ENCODE results near the gene SFXN1.

SFXN1 gene

GRCh38 chr5:175519006-175519405 is 40.6 kb downstream of the SFXN1 start:
- intact Hi-C loops (cut with DNase I; ENCODE audit: low total_unique reads): no loop called here
- H3K36me3 ChIP-seq: peaks cover 81 to 89% (median 87%) of the 10 kb centered on the region in 3 donors

DNA sequence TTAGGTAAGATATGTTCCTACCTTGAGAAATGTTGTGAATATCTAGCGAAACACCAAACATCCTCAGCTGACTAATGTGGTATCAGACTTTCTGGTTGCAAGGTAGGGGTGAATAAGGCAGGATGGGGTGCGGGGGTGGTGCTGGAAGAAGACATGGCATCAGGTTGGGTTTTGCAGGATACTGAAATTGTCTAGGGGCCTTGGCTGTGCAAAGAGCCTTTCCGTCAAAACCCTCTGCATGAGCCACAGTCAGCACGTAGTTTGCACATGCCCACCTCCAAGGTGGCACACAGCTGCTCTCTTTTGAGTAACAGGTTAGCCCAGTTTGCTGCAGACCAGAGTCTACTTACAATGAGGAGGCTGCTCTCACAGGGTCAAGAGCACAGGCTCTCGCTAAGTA is 42.0 kb downstream of the SFXN1 start:
- TF ChIP-seq CTCF (IDR thresholded peaks at IDR 0.05): no peak
- Histone ChIP-seq H3K36me3 (peaks cover 74 to 84% (median 80%) of the 10 kb centered on the region in 3 donors), H3K9me3 (no peaks in the 10 kb centered on the region), H3K27ac (no peak overlapping the region), H3K27me3 (no peaks in the 10 kb centered on the region), H3K4me1 (no peaks in the 10 kb centered on the region), H3K4me3 (no peak overlapping the region)
- intact Hi-C loops (cut with DNase I; ENCODE audit: low total_unique reads): no loop called here
- DNase-seq: no peak

More at GRCh38 chr5:175519006-175519405, 40.6 kb downstream of the SFXN1 start:
- no peak for TF ChIP-seq CTCF (IDR thresholded peaks at IDR 0.05)
- Histone ChIP-seq H3K4me3 (no peak overlapping the region), H3K9me3 (no peaks in the 10 kb centered on the region), H3K27ac (no peak overlapping the region), H3K4me1 (no peaks in the 10 kb centered on the region), H3K27me3 (no peaks in the 10 kb centered on the region)
- no peak for DNase-seq

- H3K9me3 ChIP-seq: no peaks in the 10 kb centered on the region
- peaks cover 75 to 84% (median 80%) of the 10 kb centered on the region in 3 donors for H3K36me3 ChIP-seq
- DNase-seq: no peak
- H3K27ac ChIP-seq: no peak overlapping the region
- no peak overlapping the region for H3K4me3 ChIP-seq
- H3K4me1 ChIP-seq: no peaks in the 10 kb centered on the region
- intact Hi-C loops (cut with DNase I; ENCODE audit: low total_unique reads): no loop called here
- TF ChIP-seq CTCF (IDR thresholded peaks at IDR 0.05): no peak
- no peaks in the 10 kb centered on the region for H3K27me3 ChIP-seq
Observed at GRCh38 chr5:175520873-175521272, 42.5 kb downstream of the SFXN1 start.

- no peak for DNase-seq
- Histone ChIP-seq H3K36me3 (peaks cover 76 to 84% (median 80%) of the 10 kb centered on the region in 3 donors), H3K4me3 (no peak overlapping the region), H3K4me1 (no peaks in the 10 kb centered on the region), H3K9me3 (no peaks in the 10 kb centered on the region), H3K27ac (no peak overlapping the region), H3K27me3 (no peaks in the 10 kb centered on the region)
- intact Hi-C loops (cut with DNase I; ENCODE audit: low total_unique reads): no loop called here
- no peak for TF ChIP-seq CTCF (IDR thresholded peaks at IDR 0.05)
Observed at GRCh38 chr5:175521313-175521833, 43.0 kb downstream of the SFXN1 start.

DNA sequence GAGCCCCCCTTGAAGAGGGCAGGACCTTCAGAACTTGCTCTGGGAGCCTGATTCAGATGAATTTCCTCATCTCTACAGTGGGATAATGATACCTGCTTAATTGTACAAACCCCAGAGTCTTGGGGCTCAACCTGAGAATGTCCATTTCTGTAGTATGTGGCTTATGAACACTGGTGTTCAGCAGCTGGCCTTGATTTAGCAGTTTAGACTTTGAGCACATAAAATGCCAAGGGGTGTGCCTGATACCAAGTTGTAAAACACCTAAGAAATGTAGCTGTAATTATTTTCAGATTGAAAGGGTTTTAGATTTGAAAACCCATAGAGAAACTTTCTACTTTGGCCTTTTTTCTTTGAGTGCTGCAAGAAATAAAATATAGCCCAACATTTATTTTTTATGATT is 44.9 kb downstream of the SFXN1 start:
- no peak for DNase-seq
- Histone ChIP-seq H3K36me3 (peaks cover 69 to 84% (median 70%) of the 10 kb centered on the region in 3 donors), H3K4me3 (no peak overlapping the region), H3K4me1 (no peaks in the 10 kb centered on the region), H3K27ac (no peak overlapping the region), H3K9me3 (no peaks in the 10 kb centered on the region), H3K27me3 (no peaks in the 10 kb centered on the region)
- intact Hi-C loops (cut with DNase I; ENCODE audit: low total_unique reads): no loop called here
- no peak for TF ChIP-seq CTCF (IDR thresholded peaks at IDR 0.05)

- H3K36me3 ChIP-seq: peaks cover 60 to 84% (median 61%) of the 10 kb centered on the region in 3 donors
- intact Hi-C loops (cut with DNase I; ENCODE audit: low total_unique reads): no loop called here
Observed at GRCh38 chr5:175524211-175524610, 45.9 kb downstream of the SFXN1 start.

More at GRCh38 chr5:175524211-175524610, 45.9 kb downstream of the SFXN1 start:
- H3K9me3 ChIP-seq: no peaks in the 10 kb centered on the region
- DNase-seq: no peak
- H3K27me3 ChIP-seq: no peaks in the 10 kb centered on the region
- no peaks in the 10 kb centered on the region for H3K4me1 ChIP-seq
- no peak overlapping the region for H3K27ac ChIP-seq
- no peak overlapping the region for H3K4me3 ChIP-seq
- no peak for TF ChIP-seq CTCF (IDR thresholded peaks at IDR 0.05)
